OCI-LY1 (cell line): Measurements from ENCODE around the gene VWA1.
"Not testable (repeated sequence)": the region's sequence is repeated elsewhere in the genome, so short reads cannot be mapped to it uniquely, and the experiment has no call there.

Experiments used
- H2AFZ ChIP-seq: fragments of 200-600 bp; sonication (generic), shearing (Covaris generic); 2 replicates; pipeline ENCODE4 v1.6.0; 2014; ENCODE audit warnings: antibody characterized with exemption, mild to moderate bottlenecking, low read length
- H3F3A ChIP-seq: fragments of 200-600 bp; sonication (generic), shearing (Covaris generic); 2 replicates; pipeline ENCODE4 v1.6.0; 2014; ENCODE audit warnings: mild to moderate bottlenecking, antibody characterized with exemption, low read length, moderate library complexity; ENCODE audit not compliant: insufficient read depth
- H3K27ac ChIP-seq: fragments of 200-600 bp; sonication (generic); 2 replicates; pipeline ENCODE4 v1.5.1; 2014; ENCODE audit warnings: low read length, mixed run types, mild to moderate bottlenecking, low read depth; ENCODE audit not compliant: poor library complexity, severe bottlenecking
- H3K27me3 ChIP-seq: fragments of 200-600 bp; sonication (generic); 2 replicates; pipeline ENCODE4 v1.6.0; 2014; ENCODE audit warnings: antibody characterized with exemption, mild to moderate bottlenecking, low read length, moderate library complexity; ENCODE audit not compliant: insufficient read depth
- H3K36me3 ChIP-seq: fragments of 200-600 bp; sonication (generic); 2 replicates; pipeline ENCODE4 v1.6.1; 2014; ENCODE audit warnings: mild to moderate bottlenecking, antibody characterized with exemption, low read length, moderate library complexity, mixed read lengths; ENCODE audit not compliant: insufficient read depth
- H3K4me1 ChIP-seq: fragments of 200-600 bp; sonication (generic); 2 replicates; pipeline ENCODE4 v1.5.1; 2014; ENCODE audit warnings: mild to moderate bottlenecking, low read length, moderate library complexity; ENCODE audit not compliant: insufficient read depth, severe bottlenecking
- H3K4me2 ChIP-seq: fragments of 200-600 bp; sonication (generic), shearing (Covaris generic); 2 replicates; pipeline ENCODE4 v1.6.1; 2014; ENCODE audit warnings: low read length
- H3K4me3 ChIP-seq: fragments of 200-600 bp; sonication (generic); 2 replicates; pipeline ENCODE4 v1.5.1; 2014; ENCODE audit warnings: low read length, low read depth, mild to moderate bottlenecking, mixed read lengths; ENCODE audit not compliant: poor library complexity, severe bottlenecking
- H3K79me2 ChIP-seq: fragments of 200-600 bp; shearing (Covaris generic); 2 replicates; pipeline ENCODE4 v1.6.1; 2016; ENCODE audit warnings: mixed run types, low read length, mixed read lengths; ENCODE audit not compliant: insufficient read depth
- H3K9ac ChIP-seq: fragments of 200-600 bp; sonication (generic), shearing (Covaris generic); 2 replicates; pipeline ENCODE4 v1.6.1; 2014; ENCODE audit warnings: mild to moderate bottlenecking, low read length, mixed read lengths
- H3K9me2 ChIP-seq: fragments of 200-600 bp; sonication (generic), shearing (Covaris generic); 2 replicates; pipeline ENCODE4 v1.6.1; 2014; ENCODE audit warnings: low read depth, mild to moderate bottlenecking, low read length, mixed read lengths
- H3K9me3 ChIP-seq: fragments of 200-600 bp; shearing (Covaris generic); 2 replicates; pipeline ENCODE4 v1.6.1; 2014; ENCODE audit warnings: low read length, mixed read lengths
- H4K20me1 ChIP-seq: fragments of 200-600 bp; sonication (generic), shearing (Covaris generic); 2 replicates; pipeline ENCODE4 v1.6.0; 2016; ENCODE audit warnings: mild to moderate bottlenecking, low read length; ENCODE audit not compliant: insufficient read depth
- EZH2 ChIP-seq: fragments of 200-600 bp; sonication (generic), shearing (Covaris generic); IDR thresholded peaks from 2 replicates; pipeline ENCODE4 v1.8.0; 2017; ENCODE audit warnings: borderline replicate concordance, mixed run types, mild to moderate bottlenecking, antibody characterized with exemption, low read length, moderate library complexity, mixed read lengths
- TF ChIP-seq, protein P1 (sequence below): fragments of 200-600 bp; sonication (generic), shearing (Covaris generic); IDR thresholded peaks from 2 replicates; pipeline ENCODE4 v1.5.1; 2017; ENCODE audit warnings: mild to moderate bottlenecking, antibody characterized with exemption, low read length, moderate library complexity, mixed read lengths

The VWA1 gene

DNA sequence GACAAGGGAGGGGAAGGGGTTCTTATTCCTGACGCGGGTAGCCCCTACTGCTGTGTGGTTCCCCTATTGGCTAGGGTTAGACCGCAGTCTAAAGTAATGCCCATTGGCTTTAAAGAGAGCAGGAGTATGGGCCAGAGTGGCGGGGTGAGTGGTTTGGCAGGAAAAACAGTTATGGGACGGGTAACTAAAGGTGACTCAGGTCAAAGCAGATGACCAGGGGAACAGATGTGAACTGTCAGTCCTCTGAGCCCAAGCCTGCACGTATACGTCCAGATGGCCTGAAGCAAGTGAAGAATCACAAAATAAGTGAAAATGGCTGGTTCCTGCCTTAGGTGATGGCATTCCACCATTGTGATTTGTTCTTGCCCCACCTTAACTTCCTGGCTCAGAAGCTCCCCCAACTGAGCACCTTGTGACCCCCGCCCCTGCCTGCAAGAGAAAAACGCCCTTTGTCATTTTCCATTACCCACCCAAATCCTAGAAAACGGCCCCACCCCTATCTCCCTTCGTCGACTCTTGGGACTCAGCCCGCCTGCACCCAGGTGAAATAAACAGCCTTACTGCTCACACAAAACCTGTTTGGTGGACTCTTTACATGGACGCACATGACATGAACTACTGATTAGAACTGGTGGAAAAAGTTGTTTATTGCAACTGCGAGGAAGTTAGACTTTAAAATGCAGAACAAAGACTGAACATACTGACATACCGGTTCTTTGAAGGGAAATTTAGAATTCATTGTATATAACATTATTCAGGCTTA lies 35.3 kb downstream of the VWA1 start:
- peak overlapping the region; percentile 87 for H3K9ac ChIP-seq
- H3K9me2 ChIP-seq, result no peaks in the 10 kb centered on the region
- peaks cover 23% of the 10 kb centered on the region for H3K79me2 ChIP-seq
- peak overlapping the region; percentile 98 for H3K4me2 ChIP-seq
- no peaks in the 10 kb centered on the region for H3K9me3 ChIP-seq
- H3K27ac ChIP-seq, result peak overlapping the region; percentile 57
- H3F3A ChIP-seq, result peaks cover 3% of the 10 kb centered on the region; the same call in 1 of the 2 replicates
- no peak overlapping the region for H2AFZ ChIP-seq
- H3K4me1 ChIP-seq, result peaks cover 24% of the 10 kb centered on the region
- no peaks in the 10 kb centered on the region for H3K27me3 ChIP-seq
- no peaks in the 10 kb centered on the region for H4K20me1 ChIP-seq
- peak overlapping the region; percentile 83 for H3K4me3 ChIP-seq
- peaks cover 6% of the 10 kb centered on the region; the same call in 1 of the 2 replicates for H3K36me3 ChIP-seq
- TF ChIP-seq EZH2, result no peak
- TF ChIP-seq, protein P1, sequence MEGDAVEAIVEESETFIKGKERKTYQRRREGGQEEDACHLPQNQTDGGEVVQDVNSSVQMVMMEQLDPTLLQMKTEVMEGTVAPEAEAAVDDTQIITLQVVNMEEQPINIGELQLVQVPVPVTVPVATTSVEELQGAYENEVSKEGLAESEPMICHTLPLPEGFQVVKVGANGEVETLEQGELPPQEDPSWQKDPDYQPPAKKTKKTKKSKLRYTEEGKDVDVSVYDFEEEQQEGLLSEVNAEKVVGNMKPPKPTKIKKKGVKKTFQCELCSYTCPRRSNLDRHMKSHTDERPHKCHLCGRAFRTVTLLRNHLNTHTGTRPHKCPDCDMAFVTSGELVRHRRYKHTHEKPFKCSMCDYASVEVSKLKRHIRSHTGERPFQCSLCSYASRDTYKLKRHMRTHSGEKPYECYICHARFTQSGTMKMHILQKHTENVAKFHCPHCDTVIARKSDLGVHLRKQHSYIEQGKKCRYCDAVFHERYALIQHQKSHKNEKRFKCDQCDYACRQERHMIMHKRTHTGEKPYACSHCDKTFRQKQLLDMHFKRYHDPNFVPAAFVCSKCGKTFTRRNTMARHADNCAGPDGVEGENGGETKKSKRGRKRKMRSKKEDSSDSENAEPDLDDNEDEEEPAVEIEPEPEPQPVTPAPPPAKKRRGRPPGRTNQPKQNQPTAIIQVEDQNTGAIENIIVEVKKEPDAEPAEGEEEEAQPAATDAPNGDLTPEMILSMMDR, result no peak

DNA sequence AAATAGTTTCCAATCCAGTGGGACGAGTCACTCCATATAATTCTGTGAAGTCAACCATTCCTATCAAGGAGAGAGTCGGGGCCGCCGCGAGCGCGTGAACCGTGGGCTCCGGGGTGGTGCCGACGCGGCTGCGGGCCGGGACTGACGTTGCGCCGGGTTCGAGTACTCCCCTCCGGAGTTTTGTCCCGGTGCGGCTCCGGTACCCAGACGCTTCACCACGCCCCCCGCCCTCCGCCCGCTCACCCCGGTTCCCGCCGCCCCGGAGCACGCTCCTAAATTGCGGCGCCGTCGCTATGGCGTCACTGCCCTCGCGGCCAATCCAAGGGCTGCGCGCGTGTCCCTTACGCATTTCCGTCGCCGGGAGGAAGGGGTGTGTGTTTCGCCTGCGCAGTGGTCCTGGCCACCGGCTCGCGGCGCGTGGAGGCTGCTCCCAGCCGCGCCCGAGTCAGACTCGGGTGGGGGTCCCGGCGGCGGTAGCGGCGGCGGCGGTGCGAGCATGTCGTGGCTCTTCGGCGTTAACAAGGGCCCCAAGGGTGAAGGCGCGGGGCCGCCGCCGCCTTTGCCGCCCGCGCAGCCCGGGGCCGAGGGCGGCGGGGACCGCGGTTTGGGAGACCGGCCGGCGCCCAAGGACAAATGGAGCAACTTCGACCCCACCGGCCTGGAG lies 36.0 kb downstream of the VWA1 start, which contains the start of gene ATAD3B:
Gene ATAD3B, plus strand, starts transcription at position 377 of the 664 bp plus-strand sequence. Its CDS starts 120 bp downstream, at position 497.
- Histone ChIP-seq H3K9me3 (no peaks in the 10 kb centered on the region), H3K79me2 (peaks cover 23% of the 10 kb centered on the region)
- TF ChIP-seq EZH2, result no peak
- TF ChIP-seq, protein P1, result no peak

DNA sequence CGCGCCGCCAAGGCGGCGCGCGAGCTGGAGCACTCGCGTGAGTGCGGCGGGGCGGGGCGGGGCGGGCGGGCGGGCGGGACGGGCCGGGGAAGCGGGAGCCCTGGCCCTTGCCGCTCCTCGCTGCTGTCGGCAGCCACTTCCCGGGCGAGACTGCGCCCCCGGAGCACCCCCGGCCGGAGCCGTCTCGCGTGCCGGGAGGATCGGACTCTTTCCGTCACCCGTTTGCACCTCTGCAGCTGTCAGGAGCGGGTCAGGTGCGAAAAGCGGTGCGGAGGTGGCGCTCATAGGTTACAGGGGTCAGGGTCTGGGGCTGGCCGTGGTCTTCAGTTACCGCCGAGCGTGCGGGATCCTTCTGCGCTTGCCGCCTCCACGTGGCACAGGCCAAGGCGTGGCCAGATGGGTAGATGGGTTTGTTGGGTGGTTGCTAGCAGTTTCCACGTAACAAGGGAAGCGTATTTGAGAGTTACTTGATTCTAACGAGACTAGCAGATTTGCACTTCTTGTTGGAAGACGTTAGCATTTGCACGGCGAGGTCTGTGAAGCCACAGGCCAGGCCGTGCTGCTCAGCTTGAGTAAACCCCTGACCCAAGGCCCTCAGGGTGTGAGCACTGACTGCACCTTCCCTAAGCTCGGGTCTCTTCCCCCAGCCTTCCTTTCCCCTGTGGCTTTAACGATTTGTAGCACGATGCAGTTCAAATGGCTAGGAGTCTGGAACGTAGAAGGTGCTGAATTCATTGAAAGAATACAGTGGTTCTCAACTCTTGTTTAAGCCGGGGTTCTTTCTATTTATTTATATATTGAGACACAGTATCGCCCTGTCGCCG lies 36.8 kb downstream of the VWA1 start:
- Histone ChIP-seq H3K9ac (peak overlapping the region; percentile 56), H3K79me2 (peaks cover 23% of the 10 kb centered on the region), H3K36me3 (peaks cover 12% of the 10 kb centered on the region), H3K4me1 (peaks cover 24% of the 10 kb centered on the region), H3K4me2 (peak overlapping the region; percentile 65), H3K4me3 (peak overlapping the region; percentile 83)
- not testable (repeated sequence) for H3K9me3 ChIP-seq, H4K20me1 ChIP-seq, H3K9me2 ChIP-seq, H2AFZ ChIP-seq, H3K27ac ChIP-seq, H3F3A ChIP-seq, H3K27me3 ChIP-seq

More for the DNA sequence above, 36.0 kb downstream of the VWA1 start, which contains the start of gene ATAD3B:
- peak within 1 kb of the TSS; percentile 83 for H3K4me3 ChIP-seq
- H3F3A ChIP-seq, result peaks cover 3% of the 10 kb centered on the region; the same call in 1 of the 2 replicates
- peaks cover 24% of the 10 kb centered on the region for H3K4me1 ChIP-seq
- peak within 1 kb of the TSS; percentile 57 for H3K27ac ChIP-seq
- no peaks in the 10 kb centered on the region for H4K20me1 ChIP-seq
- H3K9me2 ChIP-seq, result no peaks in the 10 kb centered on the region
- H3K4me2 ChIP-seq, result peak within 1 kb of the TSS; percentile 98
- H3K9ac ChIP-seq, result peak within 1 kb of the TSS; percentile 87
- no peaks in the 10 kb centered on the region for H3K27me3 ChIP-seq
- H2AFZ ChIP-seq, result no peak within 1 kb of the TSS
- peaks cover 6% of the 10 kb centered on the region for H3K36me3 ChIP-seq

DNA sequence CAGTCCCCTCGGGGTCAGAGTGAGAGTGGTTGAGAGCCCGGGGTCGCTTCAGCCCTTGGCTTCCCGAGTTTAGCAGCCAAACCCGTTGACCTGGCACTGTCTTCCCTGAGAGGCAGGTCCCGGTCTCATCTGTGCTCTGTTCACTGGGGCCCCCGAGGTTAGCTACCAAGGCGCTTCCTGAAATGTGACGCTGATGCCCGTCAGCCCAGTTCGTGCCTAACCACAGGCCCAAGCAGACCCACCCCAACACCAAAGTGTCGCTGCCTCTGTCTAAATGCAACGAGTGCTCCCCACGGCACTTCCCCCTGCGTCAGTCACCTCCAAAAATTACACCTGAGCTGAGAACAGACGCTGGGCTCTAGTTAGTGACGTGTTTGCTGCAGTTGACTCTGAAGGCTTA lies 40.5 kb downstream of the VWA1 start:
- not testable (repeated sequence) for H3K27ac ChIP-seq, H3K9ac ChIP-seq, H3K9me3 ChIP-seq, H4K20me1 ChIP-seq, H3K4me3 ChIP-seq, H3F3A ChIP-seq, H3K27me3 ChIP-seq, H3K9me2 ChIP-seq, H3K4me2 ChIP-seq, H2AFZ ChIP-seq
- Histone ChIP-seq H3K36me3 (peaks cover 36% of the 10 kb centered on the region), H3K79me2 (peaks cover 23% of the 10 kb centered on the region), H3K4me1 (peaks cover 14% of the 10 kb centered on the region)
